Liver (tissue), 3 donors: ENCODE results near the gene FAM90A26.
"Not testable (repeated sequence)": the region's sequence is repeated elsewhere in the genome, so short reads cannot be mapped to it uniquely, and the experiment has no call there.

Experiments used
- EGR1 ChIP-seq, 2 donors: IDR thresholded peaks; 2 replicates each; pipeline ENCODE4 v1.6.1; 2016 to 2018; ENCODE audit warnings: antibody characterized with exemption in 2 of 2, low read depth in 2 of 2
- FOXA1 ChIP-seq: IDR thresholded peaks from 2 replicates; pipeline ENCODE4 v1.6.1; 2016; ENCODE audit warnings: antibody characterized with exemption
- GABPA ChIP-seq, 2 donors: IDR thresholded peaks in 1 of 2; conservative IDR thresholded peaks in 1 of 2; 2 replicates each; pipeline ENCODE4 v1.6.1; 2016; ENCODE audit warnings: antibody characterized with exemption in 2 of 2, mild to moderate bottlenecking in 1 of 2, moderate library complexity in 1 of 2
- SP1 ChIP-seq: IDR thresholded peaks from 2 replicates; pipeline ENCODE4 v1.6.1; 2018; ENCODE audit warnings: antibody characterized with exemption, mild to moderate bottlenecking
- YY1 ChIP-seq: IDR thresholded peaks from 2 replicates; pipeline ENCODE4 v1.6.1; 2016; ENCODE audit warnings: antibody characterized with exemption, mild to moderate bottlenecking
- TF ChIP-seq, protein P1 (sequence below): IDR thresholded peaks from 2 replicates; pipeline ENCODE4 v1.6.1; 2016; ENCODE audit warnings: antibody characterized with exemption, mild to moderate bottlenecking
- TF ChIP-seq, protein P2 (sequence below): fragments of 150-350 bp; IDR thresholded peaks from 2 replicates; pipeline ENCODE4 v1.5.1; 2017; ENCODE audit warnings: improper control_type of control experiment, low read depth, low read length; ENCODE audit not compliant: missing input control
- TF ChIP-seq, protein P3 (sequence below): IDR thresholded peaks from 2 replicates; pipeline ENCODE4 v1.6.1; 2016; ENCODE audit warnings: antibody characterized with exemption
- TF ChIP-seq, protein P4 (sequence below): IDR thresholded peaks from 2 replicates; pipeline ENCODE4 v1.6.1; 2016; ENCODE audit warnings: antibody characterized with exemption
- donor health status: healthy.
- donor health status: healthy.

GRCh38 chr4:9169791-9170459 is at the start of gene FAM90A26:
- TF ChIP-seq, protein P1, sequence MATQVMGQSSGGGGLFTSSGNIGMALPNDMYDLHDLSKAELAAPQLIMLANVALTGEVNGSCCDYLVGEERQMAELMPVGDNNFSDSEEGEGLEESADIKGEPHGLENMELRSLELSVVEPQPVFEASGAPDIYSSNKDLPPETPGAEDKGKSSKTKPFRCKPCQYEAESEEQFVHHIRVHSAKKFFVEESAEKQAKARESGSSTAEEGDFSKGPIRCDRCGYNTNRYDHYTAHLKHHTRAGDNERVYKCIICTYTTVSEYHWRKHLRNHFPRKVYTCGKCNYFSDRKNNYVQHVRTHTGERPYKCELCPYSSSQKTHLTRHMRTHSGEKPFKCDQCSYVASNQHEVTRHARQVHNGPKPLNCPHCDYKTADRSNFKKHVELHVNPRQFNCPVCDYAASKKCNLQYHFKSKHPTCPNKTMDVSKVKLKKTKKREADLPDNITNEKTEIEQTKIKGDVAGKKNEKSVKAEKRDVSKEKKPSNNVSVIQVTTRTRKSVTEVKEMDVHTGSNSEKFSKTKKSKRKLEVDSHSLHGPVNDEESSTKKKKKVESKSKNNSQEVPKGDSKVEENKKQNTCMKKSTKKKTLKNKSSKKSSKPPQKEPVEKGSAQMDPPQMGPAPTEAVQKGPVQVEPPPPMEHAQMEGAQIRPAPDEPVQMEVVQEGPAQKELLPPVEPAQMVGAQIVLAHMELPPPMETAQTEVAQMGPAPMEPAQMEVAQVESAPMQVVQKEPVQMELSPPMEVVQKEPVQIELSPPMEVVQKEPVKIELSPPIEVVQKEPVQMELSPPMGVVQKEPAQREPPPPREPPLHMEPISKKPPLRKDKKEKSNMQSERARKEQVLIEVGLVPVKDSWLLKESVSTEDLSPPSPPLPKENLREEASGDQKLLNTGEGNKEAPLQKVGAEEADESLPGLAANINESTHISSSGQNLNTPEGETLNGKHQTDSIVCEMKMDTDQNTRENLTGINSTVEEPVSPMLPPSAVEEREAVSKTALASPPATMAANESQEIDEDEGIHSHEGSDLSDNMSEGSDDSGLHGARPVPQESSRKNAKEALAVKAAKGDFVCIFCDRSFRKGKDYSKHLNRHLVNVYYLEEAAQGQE, result not testable (repeated sequence)
- TF ChIP-seq, protein P2, sequence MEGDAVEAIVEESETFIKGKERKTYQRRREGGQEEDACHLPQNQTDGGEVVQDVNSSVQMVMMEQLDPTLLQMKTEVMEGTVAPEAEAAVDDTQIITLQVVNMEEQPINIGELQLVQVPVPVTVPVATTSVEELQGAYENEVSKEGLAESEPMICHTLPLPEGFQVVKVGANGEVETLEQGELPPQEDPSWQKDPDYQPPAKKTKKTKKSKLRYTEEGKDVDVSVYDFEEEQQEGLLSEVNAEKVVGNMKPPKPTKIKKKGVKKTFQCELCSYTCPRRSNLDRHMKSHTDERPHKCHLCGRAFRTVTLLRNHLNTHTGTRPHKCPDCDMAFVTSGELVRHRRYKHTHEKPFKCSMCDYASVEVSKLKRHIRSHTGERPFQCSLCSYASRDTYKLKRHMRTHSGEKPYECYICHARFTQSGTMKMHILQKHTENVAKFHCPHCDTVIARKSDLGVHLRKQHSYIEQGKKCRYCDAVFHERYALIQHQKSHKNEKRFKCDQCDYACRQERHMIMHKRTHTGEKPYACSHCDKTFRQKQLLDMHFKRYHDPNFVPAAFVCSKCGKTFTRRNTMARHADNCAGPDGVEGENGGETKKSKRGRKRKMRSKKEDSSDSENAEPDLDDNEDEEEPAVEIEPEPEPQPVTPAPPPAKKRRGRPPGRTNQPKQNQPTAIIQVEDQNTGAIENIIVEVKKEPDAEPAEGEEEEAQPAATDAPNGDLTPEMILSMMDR, result not testable (repeated sequence)
- not testable (repeated sequence) for TF ChIP-seq EGR1 (IDR thresholded peaks at IDR 0.05; ENCODE audit: low read depth in 2 of 2); FOXA1; SP1; GABPA (IDR thresholded peaks at IDR 0.05 in 1 of 2, conservative IDR thresholded peaks at IDR 0.05 in 1 of 2); YY1
- TF ChIP-seq, protein P3, sequence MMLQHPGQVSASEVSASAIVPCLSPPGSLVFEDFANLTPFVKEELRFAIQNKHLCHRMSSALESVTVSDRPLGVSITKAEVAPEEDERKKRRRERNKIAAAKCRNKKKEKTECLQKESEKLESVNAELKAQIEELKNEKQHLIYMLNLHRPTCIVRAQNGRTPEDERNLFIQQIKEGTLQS, result not testable (repeated sequence)
- TF ChIP-seq, protein P4, sequence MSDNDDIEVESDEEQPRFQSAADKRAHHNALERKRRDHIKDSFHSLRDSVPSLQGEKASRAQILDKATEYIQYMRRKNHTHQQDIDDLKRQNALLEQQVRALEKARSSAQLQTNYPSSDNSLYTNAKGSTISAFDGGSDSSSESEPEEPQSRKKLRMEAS, result not testable (repeated sequence)
